HG02840 (cell line): ENCODE results near the gene PDXP.
"Not testable (repeated sequence)": the region's sequence is repeated elsewhere in the genome, so short reads cannot be mapped to it uniquely, and the experiment has no call there.

Source experiments
- ATAC-seq: cut with Tn5 transposase; IDR thresholded peaks from one replicate; pipeline ENCODE4 v1.9.1; 2021; ENCODE audit warnings: mild to moderate bottlenecking, moderate library complexity, moderate number of reproducible peaks; ENCODE audit not compliant: unreplicated experiment, low FRiP score

PDXP gene

DNA sequence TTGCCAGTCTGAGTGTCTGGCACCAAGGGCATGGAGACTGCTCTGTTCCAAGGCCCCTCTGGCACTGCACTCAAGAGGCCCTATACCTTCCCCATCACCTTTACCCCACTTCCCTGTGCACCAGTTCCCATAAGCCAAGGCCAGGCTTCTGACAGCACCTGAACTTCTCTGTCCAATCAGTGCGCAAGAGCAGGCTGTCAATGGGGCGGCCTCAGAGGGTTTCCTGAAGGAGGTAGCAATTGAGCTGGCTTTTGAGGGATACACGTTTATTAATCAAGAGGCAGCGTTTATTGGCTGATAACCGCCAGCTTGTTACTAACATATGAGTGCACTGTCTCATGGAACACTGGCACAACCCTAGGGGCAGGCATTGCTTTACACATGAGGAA, 17.0 kb upstream of the PDXP start:
- ATAC-seq: no peak

DNA sequence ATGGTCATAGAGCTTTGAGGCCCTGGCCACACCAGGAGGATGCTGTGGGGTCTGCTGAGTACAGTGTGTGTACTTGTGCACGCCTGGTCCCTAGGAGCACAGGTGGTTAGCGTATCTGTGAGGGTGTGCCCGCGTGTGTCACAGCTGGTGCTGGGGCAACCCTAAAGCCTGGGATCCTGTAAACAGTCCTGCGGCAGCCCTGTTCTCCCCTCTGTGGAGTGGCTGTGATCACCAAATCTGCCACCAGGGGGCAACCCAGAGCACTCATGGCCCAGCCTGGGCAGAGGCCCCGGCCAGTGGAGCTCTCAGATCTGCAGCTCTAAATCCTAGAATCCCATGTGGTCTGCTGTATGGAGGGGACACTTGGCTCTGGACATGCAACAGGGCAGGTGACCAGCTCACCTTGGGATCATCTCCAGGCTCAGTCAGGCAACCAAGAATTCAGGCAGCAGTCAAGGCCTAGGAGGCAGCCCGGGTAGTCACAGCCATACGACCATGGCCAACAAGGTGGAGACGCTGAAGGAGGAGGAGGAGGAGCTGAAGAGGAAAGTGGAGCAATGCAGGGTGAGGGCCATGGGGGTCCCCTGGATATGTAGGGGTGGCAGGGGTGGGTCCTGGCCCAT, 15.2 kb upstream of the PDXP start:
- no peak for ATAC-seq

DNA sequence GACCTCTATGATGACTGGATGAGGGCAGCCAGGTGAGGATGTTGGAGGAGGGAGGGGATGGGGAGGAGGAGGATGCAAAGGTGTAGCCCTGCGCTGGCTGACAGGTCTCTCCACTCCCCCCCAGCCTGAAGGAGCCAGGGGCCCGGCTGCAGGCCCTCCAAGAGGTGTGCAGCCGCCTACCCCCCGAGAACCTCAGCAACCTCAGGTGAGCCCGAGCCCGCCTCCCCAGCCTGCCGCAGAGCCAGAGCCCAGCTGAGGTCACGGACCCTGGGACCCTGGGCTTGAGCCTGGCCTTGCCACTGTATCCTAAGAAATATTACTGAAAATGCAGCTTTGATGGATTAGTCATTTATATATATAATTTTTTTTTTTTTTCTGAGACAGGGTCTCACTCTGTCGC, 11.2 kb upstream of the PDXP start:
- ATAC-seq: no peak

GRCh38 chr22:37647928-37648327, 10.6 kb upstream of the PDXP start:
- no peak for ATAC-seq

GRCh38 chr22:37650463-37651136, 7.9 kb upstream of the PDXP start:
- no peak for ATAC-seq

DNA sequence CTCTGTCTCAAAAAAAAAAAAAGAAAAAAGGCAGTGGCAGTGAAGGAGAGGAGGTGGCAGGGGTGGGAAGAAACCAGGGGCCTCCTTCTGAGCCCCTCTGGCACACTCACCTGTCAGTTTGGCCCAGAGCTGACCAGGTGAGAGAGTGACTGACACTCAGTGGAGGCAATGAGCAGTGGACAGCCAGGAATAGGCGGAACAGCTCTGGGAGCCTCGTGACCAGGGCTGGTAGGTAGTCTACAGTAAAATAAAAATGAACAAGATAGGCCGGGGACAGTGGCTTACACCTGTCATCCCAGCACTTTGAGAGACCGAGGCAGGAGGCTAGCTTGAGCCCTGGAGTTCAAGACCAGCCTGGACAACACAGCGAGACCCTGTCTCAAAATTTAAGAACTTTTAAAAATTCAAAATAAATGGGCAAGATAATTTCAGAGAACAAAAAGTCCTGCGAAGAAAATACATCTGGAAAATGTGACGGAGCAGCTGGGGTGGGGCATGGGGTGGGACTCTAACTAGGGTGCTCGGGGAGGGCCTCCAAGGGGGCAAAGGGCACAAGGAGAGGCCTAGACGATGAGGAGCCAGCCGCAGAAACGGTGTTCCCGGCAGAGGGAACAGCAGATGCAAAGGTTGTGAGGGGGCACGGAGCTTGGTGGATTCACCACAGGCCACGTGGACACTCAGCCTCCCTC, 3.8 kb upstream of the PDXP start:
- no peak for ATAC-seq

GRCh38 chr22:37655252-37655563, 3.3 kb upstream of the PDXP start:
- ATAC-seq: no peak

GRCh38 chr22:37656583-37656982, 1.9 kb upstream of the PDXP start:
- not testable (repeated sequence) for ATAC-seq

DNA sequence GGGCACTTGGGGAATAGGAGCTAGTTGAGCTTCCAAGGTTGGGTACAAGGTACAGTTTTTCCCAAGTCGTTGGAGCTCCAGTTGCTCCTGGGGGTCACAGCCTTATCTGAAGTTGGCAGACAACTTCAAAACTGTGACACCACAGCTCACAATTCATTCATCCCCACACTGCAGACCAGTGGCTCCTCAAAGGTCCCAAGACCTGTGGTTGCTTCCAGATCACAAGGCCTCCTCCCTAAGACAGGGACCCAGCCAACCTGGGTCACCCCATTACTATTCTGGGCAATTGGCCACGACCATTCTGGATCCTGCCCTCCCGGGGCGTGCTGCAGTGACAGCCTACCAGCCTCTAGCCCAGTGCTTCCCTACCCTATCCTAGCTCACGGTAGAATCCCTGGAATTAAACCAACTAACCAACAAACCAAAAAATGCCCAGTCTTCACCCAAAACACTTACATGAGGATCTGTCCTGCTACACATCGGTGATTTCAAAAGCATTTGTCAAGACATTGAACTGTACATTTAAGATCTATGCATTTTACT, 862 bp upstream of the PDXP start:
- ATAC-seq: no peak

DNA sequence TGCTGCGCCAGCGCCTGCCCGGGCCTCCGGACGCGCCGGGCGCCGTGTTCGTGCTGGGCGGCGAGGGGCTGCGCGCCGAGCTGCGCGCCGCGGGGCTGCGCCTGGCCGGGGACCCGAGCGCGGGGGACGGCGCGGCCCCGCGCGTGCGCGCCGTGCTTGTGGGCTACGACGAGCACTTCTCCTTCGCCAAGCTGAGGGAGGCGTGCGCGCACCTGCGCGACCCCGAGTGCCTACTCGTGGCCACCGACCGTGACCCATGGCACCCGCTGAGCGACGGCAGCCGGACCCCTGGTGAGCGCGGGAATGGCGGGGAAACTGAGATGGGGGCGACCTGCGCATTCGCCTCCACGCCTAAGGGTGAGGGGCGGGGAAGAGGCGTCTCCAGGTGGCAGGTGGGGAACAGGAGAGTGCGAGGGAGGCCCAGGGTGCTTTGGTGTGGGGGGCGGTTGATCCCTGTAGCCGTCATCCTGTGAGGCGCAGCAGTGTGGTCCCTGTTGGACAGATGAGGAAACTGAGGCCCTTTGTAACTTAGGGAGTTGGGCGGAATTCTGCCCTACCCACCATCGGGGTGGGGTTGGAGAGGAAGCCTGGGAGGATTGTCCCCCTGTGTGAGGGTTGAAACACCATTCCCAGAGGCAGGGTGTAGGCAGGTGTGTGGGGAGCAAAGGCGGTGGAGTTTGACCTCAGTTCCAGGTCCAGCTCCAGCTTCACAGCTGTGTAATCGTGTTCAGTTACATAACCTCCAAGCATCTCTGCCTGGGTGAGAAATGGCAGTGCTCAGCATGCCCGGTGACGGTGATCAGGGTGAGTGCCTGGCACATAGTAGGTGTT, 758 bp downstream of the PDXP start:
- ATAC-seq: peak; percentile 11

DNA sequence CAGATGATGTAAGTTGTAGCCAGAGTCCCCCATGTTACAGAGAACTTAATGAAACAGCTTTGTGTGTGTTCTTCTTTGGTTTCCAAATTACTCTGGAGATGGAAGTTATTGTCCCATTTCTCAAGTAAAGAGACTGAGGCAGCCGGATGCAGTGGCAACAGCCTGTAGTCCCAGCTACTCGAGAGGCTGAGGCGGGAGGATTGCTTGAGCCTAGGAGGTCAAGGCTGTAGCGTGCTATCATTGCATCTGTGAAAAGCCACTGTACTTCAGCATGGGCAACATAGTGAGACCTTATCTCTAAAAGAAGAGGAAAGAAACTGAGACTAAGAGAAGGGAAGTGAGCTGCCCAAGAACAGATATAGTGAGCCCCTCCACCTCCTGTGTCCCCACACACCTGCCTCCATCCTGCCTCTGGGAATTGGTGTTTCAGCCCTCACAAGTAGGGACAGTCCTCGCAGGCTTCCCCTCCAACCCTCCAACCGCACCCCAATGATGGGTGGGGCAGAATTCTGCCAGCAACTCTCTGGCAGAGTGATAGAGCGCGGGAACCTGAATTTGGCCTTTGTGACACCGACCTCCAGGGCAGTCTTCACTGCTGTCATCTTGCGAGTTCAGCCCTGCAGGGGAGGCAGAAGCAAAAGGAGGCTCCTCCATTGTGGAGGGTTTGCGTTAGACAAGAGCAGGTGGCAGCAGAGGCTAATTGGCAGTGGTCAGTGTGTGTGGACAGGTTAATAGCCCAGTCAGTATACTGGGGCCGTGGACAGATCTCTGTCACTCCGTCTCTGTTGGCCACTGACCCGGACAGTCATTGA, 1.6 kb downstream of the PDXP start:
- ATAC-seq: no peak

DNA sequence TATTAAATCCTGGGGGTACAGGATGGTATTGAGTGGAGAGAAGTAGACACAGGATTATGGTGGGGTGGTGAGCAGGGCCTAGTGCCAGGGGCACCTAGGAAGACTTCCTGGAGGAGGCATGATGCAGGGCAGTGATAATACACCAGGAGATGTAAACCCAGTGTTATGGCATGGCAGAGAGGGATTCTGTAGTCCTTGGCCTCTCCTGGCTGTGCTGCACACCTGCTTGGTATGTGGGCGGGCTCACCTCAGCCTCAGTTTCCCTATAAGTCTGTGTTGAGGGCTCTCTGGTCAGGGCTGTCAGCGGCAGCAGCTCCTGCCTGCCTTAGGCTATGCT, 2.2 kb downstream of the PDXP start:
- ATAC-seq: no peak

- ATAC-seq: no peak
Measured at GRCh38 chr22:37661160-37661924, 2.8 kb downstream of the PDXP start.

DNA sequence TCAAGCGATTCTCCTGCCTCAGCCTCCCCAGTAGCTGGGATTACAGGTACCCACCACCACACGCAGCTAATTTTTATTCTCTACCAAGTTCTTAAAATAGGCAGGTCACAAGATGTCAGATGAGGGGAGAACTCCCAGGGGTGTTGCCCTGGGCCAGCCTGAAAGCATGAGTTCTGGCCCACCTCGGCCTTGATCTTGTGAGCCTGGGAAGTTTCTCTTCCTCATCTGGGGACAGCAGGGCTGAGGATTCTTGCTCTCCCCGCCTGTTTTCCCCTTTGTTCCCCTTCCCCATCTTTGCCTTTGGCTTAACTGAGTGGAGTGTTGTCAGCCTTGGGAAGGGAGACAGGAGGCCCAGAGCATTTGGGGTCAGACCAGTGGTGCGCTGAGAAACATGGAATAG, 3.5 kb downstream of the PDXP start:
- no peak for ATAC-seq

DNA sequence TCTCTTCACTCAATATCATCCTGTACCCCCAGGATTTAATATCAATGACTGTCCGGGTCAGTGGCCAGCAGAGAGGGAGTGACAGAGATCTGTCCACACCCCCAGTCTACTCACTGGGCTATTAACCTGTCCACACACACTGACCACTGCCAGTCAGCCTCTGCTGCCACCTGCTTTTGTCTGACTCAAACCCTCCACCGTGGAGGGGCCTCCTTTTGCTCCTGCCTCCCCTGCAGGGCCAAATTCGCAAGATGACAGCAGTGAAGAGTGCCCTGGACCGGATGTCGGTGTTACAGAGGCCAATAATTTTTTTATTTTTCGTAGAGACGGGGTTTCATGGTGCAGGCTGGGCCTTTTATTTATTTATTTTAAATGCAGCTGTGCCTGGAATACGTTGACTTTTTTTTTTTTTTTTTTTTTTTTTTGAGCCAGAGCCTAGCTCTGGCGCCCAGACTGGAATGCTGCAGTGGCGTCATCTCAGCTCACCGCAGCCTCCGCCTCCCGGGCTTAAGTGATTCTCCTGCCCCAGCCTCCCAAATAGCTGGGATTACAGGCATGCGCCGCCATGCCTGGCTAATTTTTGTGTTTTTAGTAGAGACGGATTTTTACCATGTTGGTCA, 5.1 kb downstream of the PDXP start:
- ATAC-seq: no peak

- no peak for ATAC-seq
Measured at GRCh38 chr22:37664249-37665101, 6.0 kb downstream of the PDXP start.

- no peak for ATAC-seq
Measured at GRCh38 chr22:37665487-37665886, 7.0 kb downstream of the PDXP start.

DNA sequence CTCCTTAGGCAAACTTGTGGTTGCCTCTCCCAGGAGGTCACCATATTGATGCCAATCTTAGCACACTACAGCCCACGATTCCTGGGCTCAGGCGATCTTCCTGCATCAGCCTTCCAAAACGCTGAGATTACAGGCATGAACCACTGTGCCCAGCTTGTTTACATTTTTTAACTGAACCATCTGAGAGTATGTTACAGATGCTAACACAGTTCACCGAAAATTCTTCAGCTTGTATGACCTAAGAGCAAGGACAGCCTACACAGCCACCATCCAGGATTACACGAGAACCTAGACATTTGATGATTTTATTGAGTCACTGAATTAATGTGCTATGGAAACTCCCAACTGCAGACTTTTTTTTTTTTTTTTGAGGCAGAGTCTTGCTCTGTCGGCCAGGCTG, 11.1 kb downstream of the PDXP start:
- ATAC-seq: no peak
